ENCODE measurements around the gene SH3BGR. TPM values are rescaled to one million over a fixed set of nuclear protein-coding genes. Genes with fewer than 3 reads are reported as not detected.
"Not testable (repeated sequence)": the region's sequence is repeated elsewhere in the genome, so short reads cannot be mapped to it uniquely, and the experiment has no call there.

Gene SH3BGR
- polyA plus RNA-seq, 5 donors: 0.77 to 5.3 (median 3.4) TPM

DNA sequence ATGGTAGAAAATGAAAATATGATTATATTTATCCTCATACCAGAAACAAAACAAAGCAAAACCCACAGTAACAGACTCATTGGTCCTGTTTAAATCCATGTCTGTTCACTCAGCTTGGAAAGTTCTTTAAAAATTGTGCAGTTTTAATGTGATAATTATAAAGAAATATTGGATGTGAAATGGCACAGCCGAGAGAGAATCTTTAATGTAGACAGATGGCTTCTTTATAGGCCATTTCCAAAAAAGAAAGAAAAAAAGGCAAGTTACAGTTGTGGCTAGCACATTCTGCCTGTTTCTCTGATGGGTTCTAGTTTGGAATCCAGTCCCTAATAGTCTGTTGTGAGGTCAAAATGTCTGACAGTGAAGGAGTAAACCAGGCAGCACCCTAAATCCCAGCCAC is 62.0 kb downstream of the SH3BGR start:
- no peak for DNase-seq

DNA sequence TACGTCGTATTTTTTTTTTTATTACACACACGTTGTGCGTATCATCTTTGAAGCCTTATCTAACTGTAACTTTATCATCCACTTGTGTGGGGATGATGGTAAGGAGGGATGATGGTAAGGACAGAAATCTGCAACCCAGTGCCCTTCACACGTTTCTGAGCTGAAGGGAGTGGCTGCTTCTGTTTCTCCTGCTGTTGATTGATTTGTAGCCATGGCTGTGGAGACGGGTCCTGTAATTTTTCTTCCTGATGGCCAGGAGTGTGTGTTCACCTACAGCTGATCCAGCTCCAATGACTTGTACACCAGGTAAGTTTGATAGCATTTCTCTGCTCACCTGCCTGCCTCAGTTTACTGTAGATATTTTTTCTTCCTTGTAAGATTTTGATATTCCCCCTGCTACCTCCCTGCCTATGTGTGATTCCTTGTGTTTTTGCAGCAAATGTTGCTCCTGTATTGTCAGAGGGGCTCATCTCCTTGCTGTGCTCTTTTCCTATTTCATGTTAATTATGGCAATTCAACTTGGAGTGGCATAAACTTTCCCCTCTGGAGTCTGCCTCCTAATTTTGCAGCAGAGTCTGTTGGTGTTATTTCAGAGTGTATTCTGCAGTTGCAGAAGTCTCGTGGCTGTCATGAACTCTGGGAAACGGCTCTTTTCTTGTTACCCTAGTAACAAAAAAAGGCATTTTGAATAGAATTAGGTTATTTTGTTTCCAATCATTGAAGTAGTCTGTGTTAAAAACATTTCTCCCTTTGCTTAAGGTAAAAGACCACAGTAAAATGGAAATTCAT is 64.1 kb downstream of the SH3BGR start:
- DNase-seq: no peak

DNA sequence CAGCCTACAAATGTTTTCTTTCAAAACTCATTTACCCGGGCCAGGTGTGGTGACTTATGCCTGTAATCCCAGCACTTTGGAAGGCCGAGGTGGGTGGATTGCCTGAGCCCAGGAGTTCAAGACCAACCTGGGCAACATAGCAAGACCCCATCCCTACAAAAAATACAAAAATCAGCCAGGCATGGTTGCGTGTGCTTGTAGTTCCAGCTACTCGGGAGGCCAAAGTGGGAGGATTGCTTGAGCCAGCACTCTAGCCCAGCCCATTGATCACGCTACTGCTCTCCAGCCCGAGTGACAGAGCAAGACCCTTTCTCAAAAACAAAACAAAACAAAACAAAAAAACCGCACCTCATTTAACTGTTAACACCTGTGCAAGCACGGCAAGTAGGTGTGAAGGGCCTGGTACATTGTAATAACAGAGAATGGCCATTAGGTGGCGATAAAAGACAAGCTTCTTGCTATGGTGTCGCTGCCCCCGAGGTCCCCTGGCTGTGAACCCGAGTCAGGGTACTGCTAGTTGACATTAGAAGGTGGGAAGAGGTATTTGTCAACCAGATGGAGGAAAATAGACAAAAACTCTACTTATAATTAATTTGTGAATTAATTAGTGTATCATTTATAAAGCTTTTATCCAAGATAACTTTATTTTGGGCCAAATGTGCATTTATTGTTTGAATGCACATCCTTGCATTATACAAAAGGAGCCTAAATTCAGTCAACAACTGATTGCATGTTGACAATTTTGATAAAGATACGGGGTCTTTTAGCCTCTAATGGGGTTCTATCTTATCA is 66.5 kb downstream of the SH3BGR start:
- peak; percentile 31 to 50 for DNase-seq

DNA sequence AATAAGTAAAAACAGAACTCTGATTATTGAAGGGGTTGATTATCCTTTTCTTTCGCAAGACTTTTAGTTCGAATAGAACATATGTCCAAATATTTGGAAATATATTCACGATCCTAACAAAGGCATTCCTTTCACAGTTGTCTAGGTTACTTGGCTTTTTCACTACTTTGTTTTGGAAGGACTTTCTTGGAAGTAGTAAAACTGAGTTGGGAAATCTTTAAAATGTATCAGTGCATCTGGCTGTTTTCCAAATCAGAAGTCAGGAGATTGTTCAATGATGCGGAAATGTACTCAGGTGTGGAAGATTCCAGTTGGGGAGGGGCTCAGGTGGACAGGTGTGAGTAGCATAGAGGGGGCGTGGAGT is 67.1 kb downstream of the SH3BGR start:
- peak; percentile 14 to 23 for DNase-seq

DNA sequence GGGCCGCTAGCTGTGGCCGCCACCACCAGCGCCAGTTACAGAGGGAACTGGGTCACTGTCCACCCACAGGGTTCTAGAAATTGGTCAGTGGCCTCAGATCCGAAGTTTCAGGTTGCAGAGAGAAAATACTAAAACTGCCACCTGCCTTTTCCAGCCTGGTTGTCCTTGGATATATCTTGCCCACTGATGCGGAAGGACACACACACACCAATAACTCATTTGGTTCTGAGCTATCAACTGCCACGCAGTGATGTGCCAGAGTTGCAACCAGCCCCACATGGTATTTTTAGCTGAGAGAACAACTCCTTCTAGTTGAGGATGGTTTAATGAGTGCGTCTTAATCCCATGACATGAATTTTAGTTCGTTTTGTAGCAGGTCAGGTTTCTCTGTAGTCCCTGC is 68.1 kb downstream of the SH3BGR start:
- no peak for DNase-seq

DNA sequence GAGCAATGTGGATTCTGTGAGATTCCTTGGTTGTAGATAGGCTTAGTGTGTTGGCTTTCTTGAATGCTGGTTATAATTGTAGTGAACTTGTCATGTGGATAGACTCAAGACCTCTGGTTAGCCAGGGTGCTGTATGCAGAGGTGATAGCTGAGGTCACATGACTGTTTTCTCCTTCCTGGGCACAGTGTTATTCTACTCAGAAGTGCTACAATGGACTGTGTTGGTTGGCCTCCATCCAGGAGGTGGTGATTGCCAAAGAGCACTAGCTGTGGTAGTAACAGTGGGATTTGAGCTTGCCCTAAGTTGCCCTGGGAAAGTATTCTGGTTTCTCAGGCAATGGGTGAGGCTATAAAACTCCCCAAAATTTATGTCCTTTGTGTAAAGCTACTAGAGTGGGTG is 71.6 kb downstream of the SH3BGR start:
- DNase-seq: no peak

DNA sequence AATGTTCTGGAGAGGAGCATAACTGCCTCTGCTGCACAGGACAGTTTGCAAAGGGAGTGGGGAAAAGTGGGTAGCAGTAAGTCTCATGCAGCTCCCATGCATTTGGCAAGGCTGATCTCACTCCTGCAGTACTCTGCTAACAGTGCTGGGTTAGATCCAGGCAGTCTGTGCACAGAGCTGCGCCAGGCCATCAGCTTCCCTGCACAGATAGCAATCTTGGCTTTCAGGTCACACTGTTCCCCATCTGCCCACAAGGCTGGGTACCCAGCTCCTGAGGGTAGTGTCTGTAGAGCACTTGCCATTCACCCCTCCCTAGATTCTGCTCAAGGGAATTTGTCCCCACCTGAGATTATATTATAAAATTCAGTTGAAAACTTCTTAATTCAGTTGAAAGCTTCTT is 72.1 kb downstream of the SH3BGR start:
- no peak for DNase-seq

DNA sequence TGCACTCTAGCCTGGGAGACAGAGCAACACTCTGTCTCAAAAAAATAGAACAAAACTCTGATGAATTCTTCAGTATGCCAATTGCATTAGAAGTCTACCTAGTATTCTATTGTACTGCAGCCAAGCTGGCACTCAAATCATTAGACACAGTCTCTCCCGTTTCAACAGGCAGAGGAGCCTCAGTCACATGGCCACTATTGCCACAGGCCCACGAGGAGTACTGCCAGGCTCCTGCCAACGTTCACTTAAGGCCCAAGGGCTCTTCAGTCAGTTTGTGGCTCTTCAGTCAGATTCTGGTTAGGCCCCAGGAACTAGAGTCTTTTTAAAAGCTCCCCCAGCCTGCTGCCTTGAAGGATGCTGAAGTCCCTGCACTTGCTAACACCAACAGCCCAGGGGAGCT is 73.4 kb downstream of the SH3BGR start:
- no peak for DNase-seq

DNA sequence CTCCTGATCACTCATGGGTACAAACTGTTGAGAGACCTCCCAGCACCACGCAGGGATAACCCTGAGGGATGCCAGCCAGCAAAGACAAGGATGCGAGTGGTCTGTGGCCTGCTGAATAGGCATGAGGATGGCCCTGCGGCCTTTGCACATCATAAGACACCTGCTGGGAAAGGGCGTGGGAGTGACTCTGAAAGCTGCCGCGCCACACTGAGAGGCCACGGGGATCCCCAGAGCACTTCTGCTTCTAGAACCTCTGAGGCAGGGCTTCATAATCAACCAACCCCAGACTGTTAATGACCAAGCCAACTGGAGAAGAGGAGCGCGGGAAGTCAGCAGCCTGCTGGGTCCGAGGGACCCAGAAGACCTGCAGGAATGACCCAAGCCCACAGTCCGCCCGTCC is 73.8 kb downstream of the SH3BGR start:
- no peak for DNase-seq

DNA sequence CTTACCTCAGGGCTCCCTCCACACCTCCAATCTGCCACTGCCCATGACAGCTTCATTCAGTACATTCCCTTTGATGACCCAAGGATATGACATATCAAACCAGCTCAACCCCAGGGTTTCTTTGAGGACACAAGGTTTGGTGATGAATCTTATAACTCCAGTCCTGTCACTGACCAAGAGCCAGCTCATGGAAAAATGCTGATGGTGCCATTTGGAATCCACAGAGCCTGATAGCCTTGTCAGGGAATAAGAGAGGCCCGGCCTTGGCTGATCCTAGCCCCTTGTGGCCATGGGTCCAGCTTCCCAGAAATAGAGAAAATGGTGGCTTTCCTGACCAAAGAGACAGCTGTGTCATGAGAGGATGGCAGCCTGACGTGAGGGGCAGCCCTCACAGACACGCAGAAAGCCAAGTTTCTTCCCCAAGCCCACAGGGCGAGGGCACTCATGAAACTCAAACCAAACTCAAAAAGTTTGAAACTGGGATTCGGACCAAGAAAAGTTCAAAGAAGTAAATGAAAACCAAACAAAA is 75.4 kb downstream of the SH3BGR start:
- no peak for DNase-seq

DNA sequence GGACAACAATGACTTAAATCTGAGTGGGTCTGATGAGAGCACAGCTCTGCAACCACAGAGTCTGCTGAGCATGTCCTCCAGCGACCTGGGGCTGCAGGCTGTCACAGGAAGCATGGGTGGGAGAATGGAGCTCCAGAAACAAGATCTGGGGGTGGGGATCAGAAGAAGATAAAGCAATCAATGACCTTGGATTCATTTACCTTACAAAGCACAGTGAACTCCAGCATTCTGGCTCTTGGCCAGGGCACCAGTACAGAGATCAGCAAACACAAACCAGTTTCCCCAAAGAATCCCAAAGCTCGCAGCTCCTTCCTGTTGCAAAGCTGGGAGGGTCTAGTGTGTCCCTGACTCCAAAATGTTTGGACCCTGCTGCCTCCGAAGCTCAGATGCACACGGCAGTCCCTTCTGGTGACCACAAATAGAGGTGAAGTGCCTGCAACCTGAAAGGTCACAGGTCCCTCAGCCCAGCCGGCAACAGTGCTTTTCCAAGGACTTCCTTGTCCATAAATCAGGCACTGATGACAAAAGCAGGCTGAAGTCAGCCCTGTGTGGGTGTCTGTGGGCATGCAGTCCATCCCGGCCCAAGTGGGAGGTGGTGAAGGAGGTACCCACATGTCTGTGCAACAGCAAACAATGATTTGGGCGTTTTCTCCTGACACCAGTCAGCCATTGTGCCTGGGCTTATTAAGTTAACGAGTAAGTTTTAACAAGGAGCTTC is 76.1 kb downstream of the SH3BGR start:
- DNase-seq: no peak

DNA sequence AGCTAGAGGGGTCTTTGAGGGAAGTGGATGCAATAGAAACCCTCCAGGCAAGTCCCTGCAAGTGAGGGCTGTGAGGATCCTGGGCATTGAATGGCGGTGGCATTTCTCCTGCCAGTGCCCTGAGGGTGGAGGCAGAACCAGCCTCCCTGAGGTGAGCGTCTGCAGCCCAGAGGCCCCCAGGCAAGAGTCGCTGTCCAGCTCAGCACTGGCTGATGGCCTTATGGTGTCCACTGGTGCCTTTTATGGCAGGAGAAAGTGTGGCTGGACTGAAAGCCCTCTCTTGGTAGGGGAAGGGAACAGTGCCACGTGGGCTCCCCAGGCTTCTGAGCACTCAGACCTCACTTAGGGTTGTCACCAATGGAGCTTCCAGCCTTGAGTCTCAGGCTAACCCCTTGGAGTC is 77.3 kb downstream of the SH3BGR start:
- no peak for DNase-seq

DNA sequence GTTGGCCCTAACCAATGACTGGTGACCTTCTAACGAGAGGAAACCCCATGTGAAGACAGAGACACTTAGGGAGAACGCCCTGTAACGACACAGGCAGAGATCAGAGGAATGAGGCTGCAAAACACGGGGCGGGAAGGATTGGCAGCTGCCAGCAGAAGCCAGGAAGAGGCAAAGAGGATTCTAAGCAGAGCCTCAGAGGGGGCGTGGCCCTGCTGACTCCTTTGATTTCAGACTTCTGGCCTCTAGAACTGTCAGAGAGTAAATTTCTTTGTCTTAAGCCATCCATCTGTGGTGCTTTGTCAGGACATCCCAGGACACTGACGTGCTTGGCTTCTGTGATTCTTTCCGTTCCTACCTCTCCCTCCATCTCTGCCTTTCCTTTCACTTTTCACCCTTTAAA is 79.3 kb downstream of the SH3BGR start:
- DNase-seq: no peak

DNA sequence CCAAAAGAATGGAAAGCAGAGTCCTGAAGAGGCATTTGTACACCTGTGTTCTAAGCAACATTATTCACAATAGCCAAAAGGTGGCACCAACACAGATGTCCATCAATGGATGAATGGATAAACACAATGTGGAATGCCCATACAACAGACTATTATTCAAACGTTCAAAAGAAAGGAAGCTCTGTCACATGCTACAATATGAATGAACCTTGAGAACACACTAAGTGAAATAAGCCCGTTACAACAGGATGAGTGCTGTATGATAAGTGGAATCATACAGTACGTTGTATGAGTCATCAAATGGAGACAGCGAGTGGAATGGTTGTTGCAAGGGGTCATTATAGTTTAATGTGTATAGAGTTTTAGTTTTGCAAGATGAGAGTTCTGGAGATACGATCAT is 80.1 kb downstream of the SH3BGR start:
- DNase-seq: no peak

DNA sequence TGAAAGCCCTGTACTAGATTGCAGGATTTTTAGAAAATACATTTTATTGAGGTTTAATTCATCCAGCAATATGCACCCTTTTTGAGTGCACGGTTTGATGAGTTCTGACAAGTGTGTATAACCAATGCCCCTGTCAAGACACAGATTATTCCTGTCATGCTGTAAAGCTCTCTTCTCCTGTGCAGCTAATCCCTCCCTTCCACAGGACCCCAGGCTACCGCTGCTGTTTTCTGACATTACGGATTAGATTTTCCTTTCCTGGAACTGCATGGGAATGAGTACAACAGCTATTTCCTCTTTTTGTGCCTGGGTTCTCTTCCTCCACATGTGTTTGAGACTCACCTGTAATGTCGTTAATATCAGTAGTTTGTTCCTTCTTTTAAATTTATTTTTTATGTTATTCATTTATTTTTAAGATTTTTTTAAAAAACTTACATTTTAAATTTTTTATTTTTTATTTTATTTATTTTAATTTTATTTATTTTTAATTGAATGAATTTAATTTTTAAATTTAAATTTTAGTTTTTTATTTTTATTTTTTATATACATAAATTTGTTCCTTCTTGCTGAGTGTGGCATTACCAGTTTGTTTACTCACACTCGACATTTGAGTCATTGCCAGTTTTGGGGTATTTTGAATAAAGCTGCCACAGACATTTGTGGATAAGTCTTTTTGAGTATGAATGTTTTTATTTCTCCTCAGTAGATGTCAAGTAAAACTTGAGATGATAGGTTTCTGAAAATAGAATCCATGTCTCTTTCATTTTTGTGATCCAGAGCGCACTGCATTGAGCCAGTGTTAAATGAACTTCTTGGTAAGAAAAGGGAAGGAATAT is 82.0 kb downstream of the SH3BGR start:
- no peak for DNase-seq

DNA sequence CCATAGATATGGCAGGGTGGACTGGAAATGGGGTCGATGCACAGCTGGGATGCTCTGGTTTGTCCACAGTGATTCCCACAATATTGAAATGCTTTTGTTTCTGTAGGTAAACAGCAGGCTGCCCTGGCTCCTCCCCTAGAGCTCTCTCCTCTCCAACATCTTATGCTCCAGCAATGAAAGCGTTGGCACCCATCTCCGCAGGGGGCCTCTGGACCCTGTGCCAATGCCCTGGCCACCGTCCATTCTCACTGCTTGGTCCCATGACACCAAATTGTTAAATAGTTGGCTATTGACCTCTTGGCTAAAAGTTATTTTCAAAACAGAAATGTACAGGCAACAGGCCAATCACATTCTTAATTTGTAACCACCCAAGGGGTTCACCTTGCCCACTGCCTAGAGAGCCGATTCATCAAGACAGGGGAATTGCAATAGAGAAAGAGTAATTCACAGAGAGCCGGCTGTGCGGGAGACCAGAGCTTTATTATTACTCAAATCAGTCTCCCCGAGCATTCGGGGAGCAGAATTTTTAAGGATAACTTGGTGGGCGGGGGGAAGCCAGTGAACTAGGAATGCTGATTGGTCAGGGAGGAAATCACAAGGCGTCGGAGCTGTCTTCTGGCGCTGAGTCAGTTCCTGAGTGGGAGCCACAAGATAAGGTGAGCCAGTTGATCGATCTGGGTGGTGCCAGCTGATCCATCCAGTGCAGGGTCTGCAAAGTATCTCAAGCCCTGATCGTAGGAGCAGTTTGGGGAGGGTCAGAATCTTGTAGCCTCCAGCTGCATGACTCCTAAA is 84.1 kb downstream of the SH3BGR start:
- DNase-seq: no peak

DNA sequence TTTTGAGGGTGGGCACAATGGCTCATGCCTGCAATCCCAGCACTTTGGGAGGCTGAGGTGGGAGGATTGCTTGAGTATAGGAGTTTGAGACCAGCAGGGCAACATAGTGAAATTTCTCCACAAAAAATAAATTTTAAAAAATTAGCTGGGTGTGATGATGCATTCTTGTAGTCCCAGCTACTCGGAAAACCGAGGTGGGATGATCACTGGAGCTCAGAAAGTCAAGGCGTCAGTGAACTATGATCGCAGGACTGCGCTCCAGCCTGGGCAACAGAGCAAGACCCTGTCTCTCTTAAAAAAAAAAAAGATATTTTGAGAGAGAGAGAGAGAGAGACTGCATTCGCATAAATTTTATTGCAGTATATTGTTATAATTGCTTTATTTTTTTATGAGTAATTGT is 85.1 kb downstream of the SH3BGR start:
- DNase-seq: no peak

DNA sequence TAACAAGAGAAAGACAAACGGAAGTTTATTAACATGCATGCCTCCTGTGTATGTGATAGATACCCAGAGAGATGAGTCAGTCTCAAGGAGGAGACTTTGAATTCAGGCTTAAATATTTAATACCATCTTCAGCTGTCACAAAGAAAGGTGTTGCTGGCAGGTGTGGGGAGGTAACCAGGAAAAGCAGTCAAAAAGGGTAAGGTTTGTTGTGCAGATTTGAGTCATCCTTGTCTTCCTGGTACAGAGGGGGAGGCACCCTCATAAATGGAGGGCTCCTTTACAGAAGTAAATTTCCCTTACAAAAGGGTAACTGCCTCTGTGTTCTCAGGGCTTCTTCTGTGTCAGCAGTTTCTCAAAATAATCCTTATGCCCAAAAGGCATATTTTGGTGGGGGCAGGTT is 85.8 kb downstream of the SH3BGR start:
- no peak for DNase-seq

DNA sequence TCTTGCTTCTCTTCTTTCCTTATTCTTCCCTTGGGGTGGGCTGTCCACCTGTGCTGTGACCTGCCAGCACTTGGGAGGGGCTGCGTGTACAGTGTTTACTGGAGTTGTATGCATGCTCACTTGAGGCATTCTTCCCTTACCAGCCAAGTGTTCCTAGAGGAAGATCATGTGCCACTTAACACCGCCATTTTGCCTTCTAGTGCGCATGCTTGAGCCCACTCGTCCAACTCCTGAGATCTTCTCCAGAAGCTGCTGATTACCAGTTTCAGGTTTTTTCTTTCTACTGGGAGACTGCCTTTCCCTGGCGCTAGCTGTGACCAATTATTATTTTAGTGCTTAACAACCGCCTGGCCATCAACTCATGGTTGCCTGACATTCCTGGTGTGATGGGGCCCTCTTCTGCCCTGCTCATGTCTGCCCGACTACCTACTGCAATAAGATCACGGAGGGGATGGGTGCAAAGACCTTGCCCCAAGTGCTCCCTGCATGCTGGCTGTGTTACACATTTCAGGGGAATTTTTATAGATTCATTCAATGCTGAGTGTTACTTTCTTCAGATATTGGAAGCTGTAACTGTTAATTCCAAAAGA is 86.8 kb downstream of the SH3BGR start:
- no peak for DNase-seq

DNA sequence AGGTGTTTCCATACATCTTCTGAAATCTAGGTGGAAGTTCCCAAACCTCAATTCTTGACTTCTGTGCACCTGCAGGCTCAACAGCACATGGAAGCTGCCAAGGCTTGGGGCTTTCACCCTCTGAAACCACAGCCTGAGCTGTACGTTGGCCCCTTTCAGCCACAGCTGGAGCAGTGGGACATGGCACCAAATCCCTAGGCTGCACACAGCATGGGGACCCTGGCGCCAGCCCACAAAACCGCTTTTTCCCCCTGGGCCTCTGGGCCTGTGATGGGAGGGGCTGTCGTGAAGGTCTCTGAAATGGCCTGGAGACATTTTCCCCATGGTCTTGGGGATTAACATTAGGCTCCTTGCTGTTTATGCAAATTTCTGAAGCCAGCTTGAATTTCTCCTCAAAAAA is 88.6 kb downstream of the SH3BGR start:
- DNase-seq: not testable (repeated sequence)

Data from right lung (tissue), 5 donors.